ENCODE data around the gene PRCD.

Gene PRCD

GRCh38 chr17:76570877-76571471 is 31.1 kb downstream of the PRCD start:
- CTCF ChIA-PET, result interaction anchor here (6.4 to 8.2 kb wide), 2 partner anchors 13 to 53 kb away, joined by 28 to 60 read pairs; no protein-coding TSS in a partner anchor
- no peak for DNase-seq (ENCODE audit: extremely low spot score)
- TF ChIP-seq, protein P1, sequence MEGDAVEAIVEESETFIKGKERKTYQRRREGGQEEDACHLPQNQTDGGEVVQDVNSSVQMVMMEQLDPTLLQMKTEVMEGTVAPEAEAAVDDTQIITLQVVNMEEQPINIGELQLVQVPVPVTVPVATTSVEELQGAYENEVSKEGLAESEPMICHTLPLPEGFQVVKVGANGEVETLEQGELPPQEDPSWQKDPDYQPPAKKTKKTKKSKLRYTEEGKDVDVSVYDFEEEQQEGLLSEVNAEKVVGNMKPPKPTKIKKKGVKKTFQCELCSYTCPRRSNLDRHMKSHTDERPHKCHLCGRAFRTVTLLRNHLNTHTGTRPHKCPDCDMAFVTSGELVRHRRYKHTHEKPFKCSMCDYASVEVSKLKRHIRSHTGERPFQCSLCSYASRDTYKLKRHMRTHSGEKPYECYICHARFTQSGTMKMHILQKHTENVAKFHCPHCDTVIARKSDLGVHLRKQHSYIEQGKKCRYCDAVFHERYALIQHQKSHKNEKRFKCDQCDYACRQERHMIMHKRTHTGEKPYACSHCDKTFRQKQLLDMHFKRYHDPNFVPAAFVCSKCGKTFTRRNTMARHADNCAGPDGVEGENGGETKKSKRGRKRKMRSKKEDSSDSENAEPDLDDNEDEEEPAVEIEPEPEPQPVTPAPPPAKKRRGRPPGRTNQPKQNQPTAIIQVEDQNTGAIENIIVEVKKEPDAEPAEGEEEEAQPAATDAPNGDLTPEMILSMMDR (IDR thresholded peaks at IDR 0.05; ENCODE audit: control extremely low read depth, extremely low read depth, low read depth, missing control alignments), result no peak
- POLR2A ChIA-PET, result no interaction called here

DNA sequence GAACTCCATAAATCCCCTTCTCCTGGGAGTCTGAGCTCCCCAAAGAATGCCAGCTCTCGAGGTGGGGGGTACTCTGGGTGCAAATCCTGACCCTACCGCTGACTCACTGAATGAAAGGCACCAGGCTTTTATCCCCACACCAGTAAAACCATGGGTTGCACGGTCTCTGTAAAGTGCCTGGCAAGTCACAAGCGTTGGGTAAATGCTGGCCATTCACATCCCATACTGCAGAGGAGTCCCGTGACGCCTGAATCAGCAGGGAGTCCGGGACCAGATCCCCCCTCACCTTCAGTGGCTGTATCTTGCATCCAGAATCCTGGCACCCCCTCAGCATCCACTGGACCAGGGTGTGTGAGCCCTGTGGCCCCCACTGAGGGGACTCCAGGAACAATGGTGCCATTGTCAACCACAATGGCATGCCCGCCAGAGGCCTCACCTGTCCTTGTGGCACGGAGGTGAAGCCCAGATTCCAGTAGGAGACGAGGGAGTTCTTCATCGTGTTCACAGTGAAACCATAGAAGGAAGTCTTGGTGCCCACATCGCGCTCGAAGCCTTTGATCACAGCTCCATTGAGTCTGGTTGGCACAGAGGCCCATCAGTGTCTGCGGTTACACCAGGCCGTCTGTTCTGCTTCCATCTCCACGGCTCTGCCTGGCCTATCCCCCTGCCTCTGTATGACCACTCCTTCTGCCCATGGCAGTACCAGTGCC is 32.5 kb downstream of the PRCD start:
- DNase-seq (ENCODE audit: extremely low spot score), result no peak
- TF ChIP-seq, protein P1 (IDR thresholded peaks at IDR 0.05; ENCODE audit: control extremely low read depth, extremely low read depth, low read depth, missing control alignments), result no peak
- ChIA-PET POLR2A (no interaction called here), CTCF (interaction anchor here (8.2 kb wide), 1 partner anchor 14 kb away, joined by 60 read pairs; no protein-coding TSS in a partner anchor)

DNA sequence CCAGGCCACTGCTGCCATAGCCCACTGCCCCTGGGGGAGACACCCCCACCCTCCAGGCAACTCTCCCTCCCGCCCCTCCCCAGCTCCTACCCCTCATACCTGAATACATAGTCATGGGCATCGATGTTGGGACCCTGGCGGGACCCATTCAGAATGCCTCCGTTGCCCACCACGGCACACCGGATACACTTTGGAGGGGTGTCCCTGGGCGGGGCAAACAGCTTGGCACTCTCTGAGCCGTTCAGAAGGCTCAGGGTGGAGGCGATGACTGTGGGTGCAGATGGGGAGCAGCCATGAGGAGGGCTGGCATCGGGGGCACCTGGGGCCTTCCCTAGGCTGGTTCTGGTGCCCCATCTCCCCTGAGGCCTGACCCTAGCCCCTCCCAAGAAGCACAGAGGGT is 33.3 kb downstream of the PRCD start:
- TF ChIP-seq, protein P1 (IDR thresholded peaks at IDR 0.05; ENCODE audit: control extremely low read depth, extremely low read depth, low read depth, missing control alignments), result no peak
- DNase-seq (ENCODE audit: extremely low spot score), result no peak
- ChIA-PET POLR2A (interaction anchor here (0.5 kb wide), 1 partner anchor 11 kb away, joined by 3 read pairs; no protein-coding TSS in a partner anchor), CTCF (interaction anchor here (8.2 kb wide), 1 partner anchor 15 kb away, joined by 60 read pairs; no protein-coding TSS in a partner anchor)

DNA sequence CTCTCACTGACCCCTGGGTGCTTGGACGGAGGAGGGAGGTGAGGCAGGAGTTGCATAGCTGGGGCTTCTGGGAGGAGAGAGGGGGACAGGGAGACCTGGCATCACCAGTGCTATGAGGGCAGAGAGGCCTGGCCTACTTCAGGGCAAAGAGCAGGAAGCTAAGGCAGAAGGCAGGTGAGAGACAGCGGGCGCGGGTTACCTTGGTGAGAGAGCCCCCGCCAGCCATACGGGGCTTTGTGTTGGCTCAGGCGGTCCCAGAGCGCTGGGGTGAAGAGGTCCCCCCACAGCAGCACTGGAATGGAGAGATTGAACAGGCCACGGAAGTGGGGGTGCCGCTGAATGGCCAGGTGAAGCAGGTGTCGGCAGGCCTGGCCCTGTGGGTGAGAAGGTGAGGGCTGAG is 34.3 kb downstream of the PRCD start:
- TF ChIP-seq, protein P1 (IDR thresholded peaks at IDR 0.05; ENCODE audit: control extremely low read depth, extremely low read depth, low read depth, missing control alignments), result no peak
- CTCF ChIA-PET, result no interaction called here
- no peak for DNase-seq (ENCODE audit: extremely low spot score)
- POLR2A ChIA-PET, result no interaction called here

- DNase-seq (ENCODE audit: extremely low spot score), result no peak
- POLR2A ChIA-PET, result no interaction called here
- TF ChIP-seq, protein P1 (IDR thresholded peaks at IDR 0.05; ENCODE audit: control extremely low read depth, extremely low read depth, low read depth, missing control alignments), result no peak
- CTCF ChIA-PET, result interaction anchor here (0.7 to 2.3 kb wide), 5 partner anchors 10 to 105 kb away, joined by 3 to 9 read pairs (median 5); no protein-coding TSS in a partner anchor
Measured at GRCh38 chr17:76575570-76575969, 35.7 kb downstream of the PRCD start.

DNA sequence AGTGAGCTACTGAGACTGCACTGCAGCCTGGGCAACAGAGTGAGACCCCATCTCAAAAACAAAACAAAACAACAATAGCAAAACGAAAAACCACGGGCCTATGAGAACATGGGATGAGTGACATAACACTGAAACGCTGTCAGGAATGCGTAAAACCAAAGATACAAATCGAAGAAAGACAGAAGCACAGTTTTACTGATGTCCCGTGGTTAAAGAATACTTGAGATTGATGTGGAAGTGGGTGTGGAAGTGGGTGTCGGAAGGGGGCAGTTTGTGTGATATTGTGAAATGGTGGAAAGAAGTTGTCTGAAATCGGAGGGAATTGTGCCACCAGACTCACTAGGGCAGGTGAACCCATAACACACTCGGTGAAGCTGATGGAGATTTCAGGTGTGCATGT is 36.3 kb downstream of the PRCD start:
- TF ChIP-seq, protein P1 (IDR thresholded peaks at IDR 0.05; ENCODE audit: control extremely low read depth, extremely low read depth, low read depth, missing control alignments), result no peak
- CTCF ChIA-PET, result interaction anchor here (0.7 to 2.3 kb wide), 6 partner anchors 10 to 105 kb away, joined by 3 to 9 read pairs (median 4); no protein-coding TSS in a partner anchor
- DNase-seq (ENCODE audit: extremely low spot score), result no peak
- POLR2A ChIA-PET, result no interaction called here
